ENCODE data around the gene GSTM1. TPM values are rescaled to one million over a fixed set of nuclear protein-coding genes. Genes with fewer than 3 reads are reported as not detected.
"Not testable (repeated sequence)": the region's sequence is repeated elsewhere in the genome, so short reads cannot be mapped to it uniquely, and the experiment has no call there.

Gene GSTM1
- total RNA-seq, 4 donors from 2014 or later: 0.83 to 299 TPM; not detected in 2

GRCh38 chr1:109677459-109677858 lies 10.2 kb upstream of the GSTM1 start:
- H3K4me3 ChIP-seq: no peak overlapping the region
- no peak overlapping the region for H3K27ac ChIP-seq
- no peaks in the 10 kb centered on the region for H3K4me1 ChIP-seq
- no peak for DNase-seq
- WGBS, 2 donors: 77 to 78% methylated on average over 3 of the region's 3 CpGs
- TF ChIP-seq POLR2A (IDR thresholded peaks at IDR 0.05): no peak
- TF ChIP-seq, protein P1, sequence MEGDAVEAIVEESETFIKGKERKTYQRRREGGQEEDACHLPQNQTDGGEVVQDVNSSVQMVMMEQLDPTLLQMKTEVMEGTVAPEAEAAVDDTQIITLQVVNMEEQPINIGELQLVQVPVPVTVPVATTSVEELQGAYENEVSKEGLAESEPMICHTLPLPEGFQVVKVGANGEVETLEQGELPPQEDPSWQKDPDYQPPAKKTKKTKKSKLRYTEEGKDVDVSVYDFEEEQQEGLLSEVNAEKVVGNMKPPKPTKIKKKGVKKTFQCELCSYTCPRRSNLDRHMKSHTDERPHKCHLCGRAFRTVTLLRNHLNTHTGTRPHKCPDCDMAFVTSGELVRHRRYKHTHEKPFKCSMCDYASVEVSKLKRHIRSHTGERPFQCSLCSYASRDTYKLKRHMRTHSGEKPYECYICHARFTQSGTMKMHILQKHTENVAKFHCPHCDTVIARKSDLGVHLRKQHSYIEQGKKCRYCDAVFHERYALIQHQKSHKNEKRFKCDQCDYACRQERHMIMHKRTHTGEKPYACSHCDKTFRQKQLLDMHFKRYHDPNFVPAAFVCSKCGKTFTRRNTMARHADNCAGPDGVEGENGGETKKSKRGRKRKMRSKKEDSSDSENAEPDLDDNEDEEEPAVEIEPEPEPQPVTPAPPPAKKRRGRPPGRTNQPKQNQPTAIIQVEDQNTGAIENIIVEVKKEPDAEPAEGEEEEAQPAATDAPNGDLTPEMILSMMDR (IDR thresholded peaks at IDR 0.05): no peak
- H3K9me3 ChIP-seq: no peaks in the 10 kb centered on the region
- intact Hi-C loops (cut with DNase I): no loop called here
- H3K36me3 ChIP-seq: peaks cover 0 to 15% (median 0%) of the 10 kb centered on the region in 3 donors
- no peaks in the 10 kb centered on the region for H3K27me3 ChIP-seq

DNA sequence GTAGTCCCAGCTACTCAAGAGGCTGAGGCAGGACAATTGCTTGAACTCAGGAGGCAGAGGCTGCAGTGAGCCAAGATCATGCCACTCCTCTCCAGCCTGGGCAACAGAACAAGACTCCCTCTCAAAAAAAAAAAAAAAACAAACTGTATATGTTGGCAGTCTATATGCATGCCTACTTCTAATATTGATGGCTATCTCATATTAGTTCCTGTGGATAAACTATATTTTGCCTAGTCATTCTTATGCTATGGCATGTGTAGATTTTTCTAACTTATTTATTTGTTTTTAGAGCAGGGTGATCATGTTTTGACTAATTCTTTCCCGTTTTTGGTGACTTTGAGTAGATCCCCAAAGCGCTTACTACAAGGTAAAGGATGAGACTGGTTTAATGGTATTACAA lies 9.0 kb upstream of the GSTM1 start:
- DNase-seq; H3K4me1 ChIP-seq; H3K4me3 ChIP-seq; H3K27me3 ChIP-seq; intact Hi-C loops (cut with DNase I); H3K9me3 ChIP-seq; H3K27ac ChIP-seq; H3K36me3 ChIP-seq: not testable (repeated sequence)
- 84 to 86% methylated on average over 2 of the region's 2 CpGs for WGBS, 2 donors

DNA sequence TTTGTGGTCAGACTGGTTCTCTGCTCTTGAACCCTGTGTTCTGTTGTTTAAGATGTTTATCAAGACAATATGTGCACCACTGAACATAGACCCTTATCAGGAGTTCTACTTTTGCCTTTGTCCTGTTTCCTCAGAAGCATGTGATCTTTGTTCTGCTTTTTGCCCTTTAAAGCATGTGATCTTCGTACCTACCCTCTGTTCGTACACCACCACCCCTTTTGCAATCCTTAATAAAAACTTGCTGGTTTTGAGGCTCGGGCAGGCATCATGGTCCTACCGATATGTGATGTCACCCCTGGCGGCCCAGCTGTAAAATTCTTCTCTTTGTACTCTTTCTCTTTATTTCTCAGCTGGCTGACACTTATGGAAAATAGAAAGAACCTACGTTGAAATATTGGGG lies 2.8 kb upstream of the GSTM1 start:
- H3K36me3 ChIP-seq; H3K9me3 ChIP-seq; H3K4me3 ChIP-seq; intact Hi-C loops (cut with DNase I); H3K4me1 ChIP-seq; H3K27me3 ChIP-seq; DNase-seq; H3K27ac ChIP-seq: not testable (repeated sequence)
- WGBS, 2 donors: 74% methylated on average over 3 of the region's 6 CpGs; no CpG with 5 or more reads in 1 of the 2 donors

- H3K27ac ChIP-seq; H3K36me3 ChIP-seq; H3K4me3 ChIP-seq; H3K9me3 ChIP-seq; intact Hi-C loops (cut with DNase I); H3K4me1 ChIP-seq; H3K27me3 ChIP-seq; DNase-seq: not testable (repeated sequence)
- WGBS, 2 donors: no CpG with 5 or more reads among the region's 1 CpG
Observed at GRCh38 chr1:109685399-109685798, 2.2 kb upstream of the GSTM1 start.

GRCh38 chr1:109685890-109686289 lies 1.7 kb upstream of the GSTM1 start:
- H3K4me3 ChIP-seq; H3K4me1 ChIP-seq; intact Hi-C loops (cut with DNase I); H3K27me3 ChIP-seq; DNase-seq; H3K36me3 ChIP-seq; H3K9me3 ChIP-seq; H3K27ac ChIP-seq: not testable (repeated sequence)
- WGBS, 2 donors: 35% methylated on average over 2 of the region's 4 CpGs; no CpG with 5 or more reads in 1 of the 2 donors

DNA sequence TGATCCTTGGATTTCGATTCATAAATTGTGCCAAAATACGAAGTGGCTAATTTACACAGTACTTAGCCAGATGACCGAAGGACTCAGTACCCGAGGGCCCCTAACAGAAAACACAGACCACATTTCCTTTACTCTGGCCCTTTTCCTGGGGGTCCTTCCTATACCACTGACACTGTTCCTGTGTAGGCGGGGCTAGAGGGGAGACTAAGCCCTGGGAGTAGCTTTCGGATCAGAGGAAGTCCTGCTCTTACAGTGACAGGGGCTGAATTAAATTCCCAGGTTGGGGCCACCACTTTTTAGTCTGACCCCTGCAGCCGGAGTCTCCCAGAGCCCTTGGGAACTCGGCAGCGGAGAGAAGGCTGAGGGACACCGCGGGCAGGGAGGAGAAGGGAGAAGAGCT lies 508 bp upstream of the GSTM1 start:
- H3K36me3 ChIP-seq; DNase-seq; intact Hi-C loops (cut with DNase I); H3K4me1 ChIP-seq; H3K27me3 ChIP-seq; H3K9me3 ChIP-seq: not testable (repeated sequence)
- no CpG with 5 or more reads among the region's 11 CpGs for WGBS, 2 donors
- Histone ChIP-seq H3K27ac (peak overlapping the region in 1 of 4 donors; percentile 87), H3K4me3 (peak overlapping the region in 1 of 4 donors; percentile 72)

GRCh38 chr1:109689844-109690405 lies 2.3 kb downstream of the GSTM1 start:
- WGBS, 2 donors: no CpG with 5 or more reads among the region's 6 CpGs
- DNase-seq: no peak

More at GRCh38 chr1:109689844-109690405, 2.3 kb downstream of the GSTM1 start:
- Histone ChIP-seq H3K4me1 (no peaks in the 10 kb centered on the region), H3K36me3 (no peaks in the 10 kb centered on the region), H3K27ac (no peak overlapping the region), H3K27me3 (no peaks in the 10 kb centered on the region), H3K4me3 (peak overlapping the region in 1 of 4 donors; percentile 72), H3K9me3 (no peaks in the 10 kb centered on the region)
- intact Hi-C loops (cut with DNase I): no loop called here
- TF ChIP-seq, protein P1 (IDR thresholded peaks at IDR 0.05): no peak
- no peak for TF ChIP-seq POLR2A (IDR thresholded peaks at IDR 0.05)

All from esophagus squamous epithelium (tissue), 5 donors.